ENCODE results near the gene C6orf62.
"Not testable (repeated sequence)": the region's sequence is repeated elsewhere in the genome, so short reads cannot be mapped to it uniquely, and the experiment has no call there.

The C6orf62 gene

GRCh38 chr6:24742216-24742738, 23.3 kb upstream of the C6orf62 start:
- DNase-seq = no peak

GRCh38 chr6:24740861-24741260, 21.9 kb upstream of the C6orf62 start:
- DNase-seq = no peak

- no peak for DNase-seq
Measured at GRCh38 chr6:24738741-24739140, 19.8 kb upstream of the C6orf62 start.

DNA sequence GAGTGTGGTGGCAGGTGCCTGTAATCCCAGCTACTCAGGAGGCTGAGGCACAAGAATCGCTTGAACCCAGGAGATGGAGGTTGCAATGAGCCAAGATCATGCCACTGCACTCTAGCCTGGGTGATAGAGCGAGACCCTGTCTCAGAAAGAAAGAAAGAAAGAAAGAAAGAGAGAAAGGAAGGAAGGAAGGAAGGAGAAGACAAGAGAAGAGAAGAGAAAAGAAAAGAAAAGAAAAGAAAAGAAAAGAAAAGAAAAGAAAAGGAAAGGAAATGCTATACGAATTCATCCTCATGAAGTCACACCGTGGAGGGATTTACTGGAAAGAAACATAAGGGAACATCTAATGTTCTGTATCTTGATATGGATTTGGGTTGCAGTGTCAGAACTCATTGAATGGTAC, 15.8 kb upstream of the C6orf62 start:
- DNase-seq = not testable (repeated sequence)

DNA sequence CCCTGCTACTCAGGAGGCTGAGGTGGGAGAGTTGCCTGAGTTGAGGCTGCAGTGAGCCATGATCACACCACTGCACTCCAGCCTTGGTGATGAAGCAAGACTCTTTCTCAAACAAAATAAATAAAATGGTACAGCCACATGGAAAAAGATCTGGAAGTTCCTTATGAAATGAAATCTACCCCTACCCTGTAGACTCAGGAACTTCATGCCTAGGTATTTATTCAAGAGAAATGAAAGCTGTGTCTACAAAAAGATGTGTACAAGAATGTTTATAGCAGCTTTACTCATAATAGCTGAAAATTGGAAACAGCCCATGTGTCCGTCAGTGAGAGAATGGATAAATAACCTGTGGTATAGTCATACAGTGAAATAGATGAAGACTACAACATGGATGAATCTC, 15.2 kb upstream of the C6orf62 start:
- no peak for DNase-seq

- DNase-seq = not testable (repeated sequence)
Measured at GRCh38 chr6:24731456-24732134, 12.6 kb upstream of the C6orf62 start.

GRCh38 chr6:24730653-24731052, 11.7 kb upstream of the C6orf62 start:
- DNase-seq = not testable (repeated sequence)

- no peak for DNase-seq
Measured at GRCh38 chr6:24723270-24723669, 4.3 kb upstream of the C6orf62 start.

DNA sequence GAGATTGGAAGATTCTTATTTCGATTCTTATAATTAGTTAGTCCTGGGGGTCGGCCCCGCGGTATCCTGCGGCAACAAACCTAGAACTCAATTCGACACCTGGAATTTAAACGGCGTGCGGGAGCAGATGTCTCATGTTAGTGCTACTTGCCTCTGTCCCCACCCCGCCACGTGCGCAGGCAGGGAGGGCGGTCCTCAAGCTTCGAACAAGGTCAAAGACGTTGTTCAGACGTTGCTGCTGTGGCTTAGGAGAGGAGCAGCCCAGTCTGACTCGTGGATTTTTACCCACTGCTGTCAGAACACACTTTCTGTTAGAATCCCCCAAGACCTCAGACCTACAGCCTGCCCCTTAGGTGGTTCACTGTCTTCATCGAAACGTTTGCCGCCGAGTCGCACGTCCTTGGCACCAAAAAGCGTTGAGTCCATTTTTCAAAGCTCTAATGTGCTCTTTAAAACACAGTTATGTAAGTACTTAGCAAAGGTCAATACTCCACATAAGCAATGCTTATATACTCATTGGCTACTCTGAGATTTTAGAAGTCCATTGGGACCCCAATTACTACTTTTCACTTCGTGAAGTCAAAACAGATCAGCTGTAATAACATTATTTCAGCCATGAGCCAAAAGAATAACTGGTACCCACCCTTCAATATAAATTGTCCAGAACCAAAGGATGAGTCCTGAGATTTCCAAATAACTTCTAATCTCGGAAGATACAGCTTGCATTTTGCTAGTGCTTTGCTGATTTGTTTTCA, 2.7 kb upstream of the C6orf62 start:
- DNase-seq = peak; percentile 94

GRCh38 chr6:24720604-24721460, 1.9 kb upstream of the C6orf62 start:
- DNase-seq = peak; percentile 100

DNA sequence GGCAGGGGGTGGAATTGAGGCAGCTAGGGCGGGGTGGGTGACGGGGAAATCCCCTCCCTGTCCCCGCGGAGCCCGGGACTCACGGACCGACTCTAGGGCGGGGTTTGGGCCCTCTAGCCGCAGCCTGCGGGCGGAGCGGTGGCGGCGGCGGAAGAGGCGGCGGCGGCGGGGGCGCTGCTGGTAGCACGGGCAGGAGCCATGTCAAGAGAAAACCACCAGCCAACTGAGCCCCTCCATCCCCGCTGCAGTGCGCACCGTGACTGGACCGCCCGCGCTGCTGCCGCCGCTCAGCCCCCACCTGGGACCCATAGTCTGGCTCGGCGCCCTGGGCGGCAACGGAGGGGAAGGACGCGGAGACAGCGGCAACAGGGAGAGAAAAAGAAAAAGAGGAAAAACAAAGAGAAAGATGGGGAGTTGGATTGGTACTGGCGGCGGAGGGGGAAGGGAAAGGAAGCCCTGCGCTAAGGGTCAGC, 1.2 kb upstream of the C6orf62 start:
- peak; percentile 58 for DNase-seq

GRCh38 chr6:24718449-24719124, 367 bp downstream of the C6orf62 start:
- no peak for DNase-seq

DNA sequence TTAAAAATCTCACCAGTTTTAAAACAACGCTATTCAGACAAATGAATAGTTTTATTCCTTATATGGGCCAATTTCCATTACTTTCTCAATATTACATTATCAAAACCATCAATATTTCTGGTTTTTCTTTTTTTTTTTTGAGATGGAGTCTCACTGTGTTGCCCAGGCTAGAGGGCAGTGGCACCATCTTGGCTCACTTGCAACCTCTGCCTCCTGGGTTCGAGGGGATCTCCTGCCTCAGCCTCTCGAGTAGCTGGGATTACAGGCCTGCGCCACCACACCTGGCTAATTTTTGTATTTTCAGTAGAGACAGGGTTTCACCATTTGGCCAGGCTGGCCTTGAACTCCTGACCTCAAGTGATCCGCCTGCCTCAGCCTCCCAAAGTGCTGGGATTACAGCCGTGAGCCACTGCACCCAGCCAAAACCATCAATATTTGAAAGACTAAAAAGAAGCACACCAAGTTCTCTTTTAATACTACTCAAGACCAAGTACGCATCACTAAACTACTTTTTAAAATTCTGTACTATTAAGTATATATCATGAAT, 2.3 kb downstream of the C6orf62 start:
- not testable (repeated sequence) for DNase-seq

DNA sequence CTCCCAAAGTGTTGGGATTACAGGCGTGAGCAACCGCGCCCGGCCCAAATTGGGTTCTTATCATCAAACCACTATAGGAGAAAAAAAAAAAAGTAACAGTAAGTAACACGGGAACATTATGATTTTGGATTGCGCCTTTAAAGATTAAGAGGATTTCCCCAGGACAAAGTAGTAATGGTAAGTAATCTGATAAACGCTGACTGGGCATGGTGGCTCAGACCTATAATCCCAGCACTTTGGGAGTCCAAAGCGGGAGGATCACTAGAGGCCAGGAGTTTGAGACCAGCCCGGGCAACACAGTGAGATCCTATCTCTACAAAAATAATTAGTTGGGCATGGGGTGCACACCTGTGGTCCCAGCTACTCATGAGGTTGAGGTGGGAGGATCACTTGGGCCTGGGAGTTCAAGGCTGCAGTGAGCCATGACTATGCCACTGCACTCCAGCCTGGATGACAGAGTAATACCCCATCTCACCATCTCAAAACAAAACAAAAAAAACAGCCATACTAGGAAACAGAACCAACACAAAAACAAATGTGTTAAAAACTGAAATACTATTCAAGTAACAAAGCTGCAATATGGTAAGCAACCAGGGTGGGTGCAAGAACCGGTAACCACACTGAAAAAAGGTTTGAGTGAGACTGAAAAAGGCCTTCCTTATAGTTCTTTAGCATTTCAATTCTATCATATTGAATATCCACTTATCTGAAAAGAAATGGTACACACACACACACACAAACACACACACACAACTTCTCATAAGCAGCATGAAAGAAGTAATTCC, 8.2 kb downstream of the C6orf62 start:
- DNase-seq = no peak

DNA sequence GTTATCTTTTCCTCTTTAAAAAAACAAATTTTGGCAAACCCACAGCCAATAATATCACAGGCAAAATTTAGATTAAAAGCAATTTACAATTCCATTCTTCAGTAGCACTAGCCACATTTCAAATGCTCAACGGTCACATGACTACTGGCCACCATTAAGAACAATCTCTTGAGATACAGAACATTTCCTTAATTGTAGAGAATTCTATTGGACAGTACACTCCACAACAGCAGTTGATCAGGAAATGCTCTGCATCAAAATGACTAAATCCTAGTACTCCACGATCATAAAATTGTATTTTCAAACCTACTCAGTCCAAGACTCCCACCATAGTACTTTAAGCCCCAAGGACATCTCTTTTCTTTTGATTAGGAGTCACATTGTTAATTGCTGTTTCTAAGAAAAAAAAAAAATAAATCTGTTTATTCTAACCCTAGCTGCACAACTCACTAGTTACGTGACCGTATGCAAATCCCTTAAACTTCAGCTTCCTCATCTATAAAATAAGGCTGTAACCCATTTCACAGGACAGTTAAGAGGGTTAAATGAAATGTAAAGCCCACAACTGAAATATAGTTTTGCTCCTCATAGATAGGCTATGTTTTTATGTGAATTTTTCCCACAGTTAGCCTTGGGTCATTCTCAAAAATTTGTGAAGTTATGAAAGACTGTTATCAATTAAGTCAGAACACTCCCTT, 9.8 kb downstream of the C6orf62 start:
- DNase-seq = no peak

- DNase-seq = no peak
Measured at GRCh38 chr6:24708612-24709011, 10.3 kb downstream of the C6orf62 start.

DNA sequence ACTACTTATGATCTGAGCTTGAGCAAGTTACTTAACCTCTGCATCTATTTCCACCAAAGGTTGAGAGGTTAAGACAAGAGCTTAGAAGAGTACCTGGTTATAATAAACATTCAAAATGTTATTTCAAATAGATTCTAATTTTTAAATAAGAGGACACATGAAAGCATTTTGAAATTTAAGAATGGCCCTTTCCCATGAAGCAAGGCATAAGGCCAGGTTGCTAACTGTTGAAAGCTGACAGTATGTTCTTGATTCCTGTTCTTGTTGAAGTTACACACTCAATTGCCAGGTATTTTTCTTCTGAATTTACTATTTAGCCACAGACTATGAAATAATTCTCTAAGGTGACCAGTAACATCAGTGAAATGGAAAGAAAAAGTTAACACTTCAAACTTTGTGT, 14.5 kb downstream of the C6orf62 start:
- no peak for DNase-seq

DNA sequence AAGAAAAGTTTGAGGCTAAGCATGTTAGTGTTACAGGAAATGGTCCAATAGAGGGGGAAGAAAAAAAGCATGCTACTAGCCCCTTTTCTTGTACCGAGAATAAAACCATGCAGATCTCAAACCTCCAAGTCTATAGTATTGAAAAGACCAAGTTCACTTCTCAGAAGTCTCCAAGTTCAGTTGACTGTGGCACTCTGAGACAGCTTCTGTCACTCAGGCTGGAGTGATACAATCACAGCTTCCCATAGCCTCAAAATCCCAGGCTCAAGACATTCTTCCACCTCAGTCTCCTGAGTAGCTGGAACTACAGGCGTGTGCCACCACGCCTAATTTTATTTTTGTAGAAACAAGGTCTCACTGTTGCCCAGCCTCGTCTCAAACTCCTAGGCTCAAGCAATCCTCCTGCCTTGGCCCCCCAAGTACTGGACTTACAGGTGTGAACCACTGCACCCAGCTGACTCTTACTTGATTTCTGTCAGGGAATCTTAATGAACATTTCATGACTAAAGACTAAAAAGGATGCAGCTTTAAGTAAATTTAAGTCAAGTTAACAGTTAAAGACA, 16.2 kb downstream of the C6orf62 start:
- DNase-seq = no peak

- no peak for DNase-seq
Measured at GRCh38 chr6:24699521-24700359, 19.2 kb downstream of the C6orf62 start.
